Esophagus (tissue), 2 donors: ENCODE measurements around the gene SPDEF. TPM values are rescaled to one million over a fixed set of nuclear protein-coding genes. Genes with fewer than 3 reads are reported as not detected.

ENCODE experiments used
- H3K27ac ChIP-seq, 2 donors: one replicate each; pipeline ENCODE4 v1.5.1; 2013; ENCODE audit warnings: low read depth in 2 of 2, mild to moderate bottlenecking in 2 of 2, inconsistent platforms in 1 of 2, low read length in 1 of 2, moderate library complexity in 1 of 2
- H3K27me3 ChIP-seq, 2 donors: one replicate each; pipeline ENCODE4 v1.6.1; 2013; ENCODE audit warnings: low read length in 2 of 2, control low read depth in 1 of 2, mild to moderate bottlenecking in 1 of 2; ENCODE audit not compliant: insufficient read depth in 2 of 2, control insufficient read depth in 1 of 2
- H3K36me3 ChIP-seq, 2 donors: one replicate each; pipeline ENCODE4 v1.6.1; 2013; ENCODE audit warnings: low read length in 1 of 2; ENCODE audit not compliant: control insufficient read depth in 2 of 2, insufficient read depth in 2 of 2
- H3K4me1 ChIP-seq, 2 donors: one replicate each; pipeline ENCODE4 v1.6.1; 2013; ENCODE audit warnings: low read length in 1 of 2; ENCODE audit not compliant: control insufficient read depth in 2 of 2, insufficient read depth in 2 of 2
- H3K4me3 ChIP-seq, 2 donors: one replicate each; pipeline ENCODE4 v1.5.1; 2013; ENCODE audit warnings: low read length in 2 of 2, mild to moderate bottlenecking in 2 of 2, low read depth in 1 of 2, moderate library complexity in 1 of 2
- H3K9me3 ChIP-seq, 2 donors: one replicate each; pipeline ENCODE4 v1.6.1; 2013; ENCODE audit warnings: mild to moderate bottlenecking in 2 of 2, low read depth in 1 of 2, low read length in 1 of 2, moderate library complexity in 1 of 2; ENCODE audit not compliant: control insufficient read depth in 2 of 2, insufficient read depth in 1 of 2
- WGBS, 2 donors: extraction: QIAGEN DNeasy Blood & Tissue Kit; methylation state at CpG; one replicate each; pipeline ENCODE4 v1.1.7; 2013; 5-methylcytosine and 5-hydroxymethylcytosine counted together
- polyA plus RNA-seq, 2 donors: library from polyadenylated mRNA; stranded (reverse); fragments of 200-250 nt; gene quantifications; one replicate each; pipeline ENCODE4 v1.2.3, GENCODE V29; 2013
- donor health status: healthy with polysubstance abuse.
- donor health status: Bipolar disorder and iron deficiency.

SPDEF gene
- polyA plus RNA-seq = under 1 TPM; 0.08 TPM

- Histone ChIP-seq H3K9me3 (no peaks in the 10 kb centered on the region), H3K4me3 (no peak within 1 kb of the TSS), H3K27me3 (no peaks in the 10 kb centered on the region), H3K27ac (no peak within 1 kb of the TSS), H3K36me3 (no peaks in the 10 kb centered on the region), H3K4me1 (no peaks in the 10 kb centered on the region)
- 40 to 41% methylated on average over 6 of the region's 6 CpGs for WGBS, 2 donors
Observed at GRCh38 chr6:34556031-34556471, at the start of gene SPDEF. TSS of gene SPDEF (minus strand) at chr6:34556329. CDS start at chr6:34544455, 11,874 bp downstream.

- Histone ChIP-seq H3K4me3 (no peak overlapping the region), H3K36me3 (peaks cover 0 to 2% of the 10 kb centered on the region in 2 donors), H3K4me1 (peaks cover 1 to 2% of the 10 kb centered on the region in 2 donors), H3K27me3 (no peaks in the 10 kb centered on the region), H3K9me3 (no peaks in the 10 kb centered on the region), H3K27ac (no peak overlapping the region)
- WGBS, 2 donors = 94 to 96% methylated on average over 4 of the region's 4 CpGs
Observed at GRCh38 chr6:34603707-34604106, 47.6 kb upstream of the SPDEF start.

GRCh38 chr6:34602318-34603111 lies 46.4 kb upstream of the SPDEF start:
- no peaks in the 10 kb centered on the region for H3K9me3 ChIP-seq
- no peak overlapping the region for H3K4me3 ChIP-seq
- H3K4me1 ChIP-seq = peaks cover 2% of the 10 kb centered on the region in 2 donors
- 56 to 66% methylated on average over 10 of the region's 10 CpGs for WGBS, 2 donors
- H3K27ac ChIP-seq = no peak overlapping the region
- H3K36me3 ChIP-seq = peaks cover 0 to 2% of the 10 kb centered on the region in 2 donors
- no peaks in the 10 kb centered on the region for H3K27me3 ChIP-seq

GRCh38 chr6:34601706-34602105 lies 45.6 kb upstream of the SPDEF start:
- Histone ChIP-seq H3K4me3 (no peak overlapping the region), H3K27ac (no peak overlapping the region), H3K36me3 (peaks cover 0 to 2% of the 10 kb centered on the region in 2 donors), H3K9me3 (no peaks in the 10 kb centered on the region), H3K27me3 (no peaks in the 10 kb centered on the region), H3K4me1 (peaks cover 2% of the 10 kb centered on the region in 2 donors)
- 71 to 84% methylated on average over 4 of the region's 4 CpGs for WGBS, 2 donors

GRCh38 chr6:34600796-34601195 lies 44.7 kb upstream of the SPDEF start:
- H3K4me1 ChIP-seq = peaks cover 2% of the 10 kb centered on the region in 2 donors
- H3K9me3 ChIP-seq = no peaks in the 10 kb centered on the region
- H3K4me3 ChIP-seq = no peak overlapping the region
- H3K27me3 ChIP-seq = no peaks in the 10 kb centered on the region
- WGBS, 2 donors = 84 to 92% methylated on average over 4 of the region's 4 CpGs
- peaks cover 2% of the 10 kb centered on the region in 2 donors for H3K36me3 ChIP-seq
- H3K27ac ChIP-seq = no peak overlapping the region

GRCh38 chr6:34600101-34600500 lies 44.0 kb upstream of the SPDEF start:
- Histone ChIP-seq H3K36me3 (peaks cover 2% of the 10 kb centered on the region in 2 donors), H3K4me1 (peaks cover 2% of the 10 kb centered on the region in 2 donors), H3K27ac (no peak overlapping the region), H3K27me3 (no peaks in the 10 kb centered on the region), H3K9me3 (no peaks in the 10 kb centered on the region), H3K4me3 (no peak overlapping the region)
- 93 to 96% methylated on average over 5 of the region's 5 CpGs for WGBS, 2 donors

GRCh38 chr6:34598712-34599111 lies 42.6 kb upstream of the SPDEF start:
- Histone ChIP-seq H3K27me3 (no peaks in the 10 kb centered on the region), H3K27ac (no peak overlapping the region), H3K4me1 (peaks cover 2 to 5% of the 10 kb centered on the region in 2 donors), H3K36me3 (peaks cover 2 to 4% of the 10 kb centered on the region in 2 donors), H3K4me3 (no peak overlapping the region), H3K9me3 (no peaks in the 10 kb centered on the region)
- 29 to 34% methylated on average over 3 of the region's 3 CpGs for WGBS, 2 donors

GRCh38 chr6:34597605-34598353 lies 41.6 kb upstream of the SPDEF start:
- WGBS, 2 donors = 73 to 77% methylated on average over 3 of the region's 3 CpGs
- Histone ChIP-seq H3K4me1 (peaks cover 2 to 5% of the 10 kb centered on the region in 2 donors), H3K27me3 (no peaks in the 10 kb centered on the region), H3K27ac (no peak overlapping the region), H3K4me3 (no peak overlapping the region), H3K9me3 (no peaks in the 10 kb centered on the region), H3K36me3 (peaks cover under 1 to 7% of the 10 kb centered on the region in 2 donors)

GRCh38 chr6:34596798-34597197 lies 40.7 kb upstream of the SPDEF start:
- 74 to 77% methylated on average over 1 of the region's 1 CpG for WGBS, 2 donors
- no peak overlapping the region for H3K4me3 ChIP-seq
- no peak overlapping the region for H3K27ac ChIP-seq
- H3K4me1 ChIP-seq = peaks cover 2 to 5% of the 10 kb centered on the region in 2 donors
- no peaks in the 10 kb centered on the region for H3K9me3 ChIP-seq
- peaks cover 0 to 7% of the 10 kb centered on the region in 2 donors for H3K36me3 ChIP-seq
- H3K27me3 ChIP-seq = no peaks in the 10 kb centered on the region
